WTC11 (cell line): Measurements from ENCODE around the gene HMX2. TPM values are rescaled to one million over a fixed set of nuclear protein-coding genes. Genes with fewer than 3 reads are reported as not detected.

Experiments used
- ATAC-seq: fragments of 200-7000 bp; cut with Tn5 transposase; 2 replicates; pipeline ENCODE4 v1.10.0; 2021; ENCODE audit warnings: mild to moderate bottlenecking, moderate library complexity
- CTCF ChIA-PET: fragments of 300-600 bp; sonication (Branson Sonifier 250); formaldehyde crosslinking; loops from one replicate; lab custom pipeline; 2021; ENCODE audit warnings: antibody characterized with exemption; lab: Charles Lee
- POLR2A ChIA-PET: fragments of 350-600 bp; sonication (Branson Sonifier 250); formaldehyde crosslinking; loops from one replicate; lab custom pipeline; 2021; ENCODE audit warnings: antibody characterized with exemption; lab: Charles Lee
- DNase-seq: peaks from one replicate; pipeline ENCODE4 v3.0.0; 2021; ENCODE audit warnings: low spot score
- H3K27ac Mint-ChIP-seq: 2 replicates; pipeline ENCODE4 v1.8.0; 2021; ENCODE audit warnings: mixed read lengths
- H3K27me3 Mint-ChIP-seq: 2 replicates; pipeline ENCODE4 v1.8.0; 2021; ENCODE audit warnings: low read depth, mild to moderate bottlenecking, moderate library complexity, mixed read lengths
- H3K36me3 Mint-ChIP-seq: 2 replicates; pipeline ENCODE4 v1.8.0; 2021; ENCODE audit warnings: mixed read lengths
- H3K4me1 Mint-ChIP-seq: 2 replicates; pipeline ENCODE4 v1.8.0; 2022; ENCODE audit warnings: mixed read lengths
- H3K4me3 Mint-ChIP-seq: 2 replicates; pipeline ENCODE4 v1.8.0; 2021; ENCODE audit warnings: mild to moderate bottlenecking, moderate library complexity, mixed read lengths
- H3K9me3 Mint-ChIP-seq: 2 replicates; pipeline ENCODE4 v1.8.0; 2021; ENCODE audit warnings: mixed read lengths
- CBFB ChIP-seq: sonication (generic); formaldehyde crosslinking; IDR thresholded peaks from 2 replicates; pipeline ENCODE4 v1.8.1; 2022; ENCODE audit warnings: mild to moderate bottlenecking, low read depth, missing genetic modification reagents
- CDX4 ChIP-seq: fragments of 250-450 bp; sonication (Bioruptor Pico); IDR thresholded peaks from 2 replicates; pipeline ENCODE4 v1.9.0; 2021; ENCODE audit warnings: moderate library complexity, mild to moderate bottlenecking, inconsistent platforms, borderline replicate concordance
- E2F1 ChIP-seq: sonication (generic); formaldehyde crosslinking; IDR thresholded peaks from 2 replicates; pipeline ENCODE4 v1.8.0; 2022; ENCODE audit warnings: mild to moderate bottlenecking, missing genetic modification reagents
- E2F4 ChIP-seq: sonication (generic); formaldehyde crosslinking; IDR thresholded peaks from 2 replicates; pipeline ENCODE4 v1.8.1; 2022; ENCODE audit warnings: low read depth, mild to moderate bottlenecking, moderate library complexity, missing genetic modification reagents, borderline replicate concordance
- ELF4 ChIP-seq: sonication (generic); formaldehyde crosslinking; IDR thresholded peaks from 2 replicates; pipeline ENCODE4 v1.8.1; 2022; ENCODE audit warnings: low read depth, mild to moderate bottlenecking, moderate library complexity, missing genetic modification reagents
- ETV6 ChIP-seq: sonication (generic); formaldehyde crosslinking; IDR thresholded peaks from 2 replicates; pipeline ENCODE4 v1.8.1; 2022; ENCODE audit warnings: mild to moderate bottlenecking, missing genetic modification reagents
- FOXK1 ChIP-seq: sonication (generic); formaldehyde crosslinking; IDR thresholded peaks from 2 replicates; pipeline ENCODE4 v1.8.0; 2022; ENCODE audit warnings: mild to moderate bottlenecking, moderate library complexity, missing genetic modification reagents
- FOXP1 ChIP-seq: sonication (generic); formaldehyde crosslinking; IDR thresholded peaks from 2 replicates; pipeline ENCODE4 v1.8.0; 2022; ENCODE audit warnings: missing genetic modification reagents, mild to moderate bottlenecking, moderate library complexity, borderline replicate concordance
- JUN ChIP-seq: sonication (generic); formaldehyde crosslinking; IDR thresholded peaks from 2 replicates; pipeline ENCODE4 v1.8.0; 2023; ENCODE audit warnings: mild to moderate bottlenecking, missing genetic modification reagents
- MAX ChIP-seq: sonication (generic); formaldehyde crosslinking; IDR thresholded peaks from 2 replicates; pipeline ENCODE4 v1.8.0; 2022; ENCODE audit warnings: mild to moderate bottlenecking, missing genetic modification reagents
- MYBL2 ChIP-seq: sonication (generic); formaldehyde crosslinking; IDR thresholded peaks from 2 replicates; pipeline ENCODE4 v1.8.1; 2023; ENCODE audit warnings: mild to moderate bottlenecking, moderate library complexity, missing genetic modification reagents
- SMAD4 ChIP-seq: sonication (generic); formaldehyde crosslinking; IDR thresholded peaks from 2 replicates; pipeline ENCODE4 v1.8.0; 2022; ENCODE audit warnings: mild to moderate bottlenecking, missing genetic modification reagents
- SP1 ChIP-seq: sonication (generic); formaldehyde crosslinking; conservative IDR thresholded peaks from 2 replicates; pipeline ENCODE4 v1.8.1; 2022; ENCODE audit warnings: missing genetic modification reagents
- TEAD4 ChIP-seq: sonication (generic); formaldehyde crosslinking; IDR thresholded peaks from 2 replicates; pipeline ENCODE4 v1.8.0; 2022; ENCODE audit warnings: mild to moderate bottlenecking, missing genetic modification reagents
- USF1 ChIP-seq: sonication (generic); formaldehyde crosslinking; IDR thresholded peaks from 2 replicates; pipeline ENCODE4 v1.8.0; 2022; ENCODE audit warnings: mild to moderate bottlenecking, missing genetic modification reagents
- USF2 ChIP-seq: sonication (generic); formaldehyde crosslinking; IDR thresholded peaks from 2 replicates; pipeline ENCODE4 v1.8.1; 2023; ENCODE audit warnings: mild to moderate bottlenecking, missing genetic modification reagents, moderate library complexity
- ZBTB21 ChIP-seq: sonication (generic); formaldehyde crosslinking; IDR thresholded peaks from 2 replicates; pipeline ENCODE4 v1.8.1; 2023; ENCODE audit warnings: mild to moderate bottlenecking, missing genetic modification reagents, borderline replicate concordance
- ZMAT4 ChIP-seq: fragments of 250-450 bp; sonication (Bioruptor Pico); IDR thresholded peaks from 2 replicates; pipeline ENCODE4 v1.9.0; 2021; ENCODE audit warnings: mild to moderate bottlenecking
- ZNF219 ChIP-seq: sonication (generic); formaldehyde crosslinking; IDR thresholded peaks from 2 replicates; pipeline ENCODE4 v1.8.0; 2023; ENCODE audit warnings: missing genetic modification reagents, mild to moderate bottlenecking, borderline replicate concordance
- ZNF396 ChIP-seq: fragments of 250-450 bp; sonication (Bioruptor Pico); IDR thresholded peaks from 2 replicates; pipeline ENCODE4 v1.8.0; 2021; ENCODE audit warnings: mild to moderate bottlenecking, moderate library complexity, borderline replicate concordance
- ZNF423 ChIP-seq: fragments of 250-450 bp; sonication (Bioruptor Pico); IDR thresholded peaks from 2 replicates; pipeline ENCODE4 v2.1.2; 2022; ENCODE audit warnings: mild to moderate bottlenecking, moderate library complexity
- ZNF425 ChIP-seq: fragments of 250-450 bp; sonication (Bioruptor Pico); conservative IDR thresholded peaks from 2 replicates; pipeline ENCODE4 v1.9.0; 2021; ENCODE audit warnings: mild to moderate bottlenecking
- ZNF671 ChIP-seq: fragments of 250-450 bp; sonication (Bioruptor Pico); IDR thresholded peaks from 2 replicates; pipeline ENCODE4 v1.8.0; 2021; ENCODE audit warnings: mild to moderate bottlenecking
- ZSCAN18 ChIP-seq: fragments of 250-450 bp; sonication (Bioruptor Pico); IDR thresholded peaks from 2 replicates; pipeline ENCODE4 v2.1.2; 2022; ENCODE audit warnings: mild to moderate bottlenecking, moderate library complexity
- total RNA-seq: library from RNA; stranded (reverse); gene quantifications from 3 replicates; pipeline ENCODE4 v1.2.3, GENCODE V29; 2021

Gene HMX2
- total RNA-seq, 1 experiment from 2014 or later: 0.59 TPM

GRCh38 chr10:123156078-123156477, 8.1 kb downstream of the HMX2 start:
- POLR2A ChIA-PET: no interaction called here
- Mint-ChIP-seq H3K27ac (peak overlapping the region; percentile 47), H3K27me3 (peaks cover 13% of the 10 kb centered on the region), H3K9me3 (no peaks in the 10 kb centered on the region), H3K36me3 (peaks cover 60% of the 10 kb centered on the region), H3K4me3 (peak overlapping the region; percentile 99), H3K4me1 (peaks cover 69% of the 10 kb centered on the region)
- CTCF ChIA-PET: no interaction called here
- TF ChIP-seq ELF4 (CRISPR knock-in tag) (no peak), USF2 (CRISPR knock-in tag) (no peak), CDX4 (CRISPR knock-in tag) (no peak), ZMAT4 (CRISPR knock-in tag) (no peak), MYBL2 (no peak)
- no peak for DNase-seq
- ATAC-seq: no peak

- no peak for DNase-seq
These were observed 9.3 kb downstream of the HMX2 start for GRCh38 chr10:123157210-123157609.

GRCh38 chr10:123158682-123159081, 10.7 kb downstream of the HMX2 start:
- DNase-seq (no peak), ATAC-seq (no peak)
- no peaks in the 10 kb centered on the region for H3K9me3 Mint-ChIP-seq
- H3K27me3 Mint-ChIP-seq: no peaks in the 10 kb centered on the region; the same call in 1 of the 2 replicates
- H3K4me1 Mint-ChIP-seq: peaks cover 45% of the 10 kb centered on the region
- peak overlapping the region; percentile 33; the same call in 1 of the 2 replicates for H3K4me3 Mint-ChIP-seq
- ChIA-PET CTCF (no interaction called here), POLR2A (no interaction called here)
- H3K36me3 Mint-ChIP-seq: peaks cover 84% of the 10 kb centered on the region
- no peak overlapping the region for H3K27ac Mint-ChIP-seq
- no peak for TF ChIP-seq ETV6 (CRISPR knock-in tag)
- TF ChIP-seq ZBTB21 (CRISPR knock-in tag): no peak
- TF ChIP-seq FOXK1 (CRISPR knock-in tag): no peak
- no peak for TF ChIP-seq USF1
- no peak for TF ChIP-seq ZNF423 (CRISPR knock-in tag)
- no peak for TF ChIP-seq ZNF671 (CRISPR knock-in tag)
- no peak for TF ChIP-seq ZSCAN18 (CRISPR knock-in tag)
- no peak for TF ChIP-seq TEAD4 (CRISPR knock-in tag)
- TF ChIP-seq FOXP1 (CRISPR knock-in tag): no peak
- TF ChIP-seq ZNF425 (CRISPR knock-in tag): no peak
- no peak for TF ChIP-seq E2F4
- no peak for TF ChIP-seq MAX (CRISPR knock-in tag)

More at GRCh38 chr10:123157210-123157609, 9.3 kb downstream of the HMX2 start:
- H3K27me3 Mint-ChIP-seq: peaks cover 6% of the 10 kb centered on the region
- peaks cover 71% of the 10 kb centered on the region for H3K36me3 Mint-ChIP-seq
- peaks cover 60% of the 10 kb centered on the region for H3K4me1 Mint-ChIP-seq
- ATAC-seq: no peak
- CTCF ChIA-PET: no interaction called here
- peak overlapping the region; percentile 54; the same call in 1 of the 2 replicates for H3K27ac Mint-ChIP-seq
- POLR2A ChIA-PET: no interaction called here
- TF ChIP-seq CBFB (CRISPR knock-in tag) (no peak), SP1 (CRISPR knock-in tag) (no peak), JUN (no peak), ZNF396 (CRISPR knock-in tag) (no peak), E2F1 (CRISPR knock-in tag) (no peak), ZNF219 (CRISPR knock-in tag) (no peak), SMAD4 (no peak)
- TF ChIP-seq, all 79 proteins: peak for 0
- H3K9me3 Mint-ChIP-seq: no peaks in the 10 kb centered on the region
- H3K4me3 Mint-ChIP-seq: peak overlapping the region; percentile 6; the same call in 1 of the 2 replicates
